Liver (tissue), 3 donors: ENCODE data around the gene TMTC2.

ENCODE experiments used
- CTCF ChIP-seq: fragments of 150-350 bp; IDR thresholded peaks from 2 replicates; pipeline ENCODE4 v1.5.1; 2017; ENCODE audit warnings: improper control_type of control experiment, low read depth, low read length; ENCODE audit not compliant: missing input control
- EGR1 ChIP-seq, 2 donors: IDR thresholded peaks; 2 replicates each; pipeline ENCODE4 v1.6.1; 2016 to 2018; ENCODE audit warnings: antibody characterized with exemption in 2 of 2, low read depth in 2 of 2
- RAD21 ChIP-seq, 2 donors: IDR thresholded peaks; 2 replicates each; pipeline ENCODE4 v1.6.1; 2016; ENCODE audit warnings: antibody characterized with exemption in 2 of 2, mild to moderate bottlenecking in 2 of 2
- REST ChIP-seq: IDR thresholded peaks from 2 replicates; pipeline ENCODE4 v1.6.1; 2016; ENCODE audit warnings: antibody characterized with exemption, mild to moderate bottlenecking
- TAF1 ChIP-seq: conservative IDR thresholded peaks from 2 replicates; pipeline ENCODE4 v1.6.1; 2016; ENCODE audit warnings: antibody characterized with exemption, mild to moderate bottlenecking
- YY1 ChIP-seq: IDR thresholded peaks from 2 replicates; pipeline ENCODE4 v1.6.1; 2016; ENCODE audit warnings: antibody characterized with exemption, mild to moderate bottlenecking
- donor health status: healthy.
- donor health status: healthy.

GRCh38 chr12:82788594-82788993 lies 101.9 kb downstream of the TMTC2 start:
- TF ChIP-seq CTCF = no peak
- no peak for TF ChIP-seq YY1
- TF ChIP-seq TAF1 = no peak
- TF ChIP-seq RAD21 (IDR thresholded peaks at IDR 0.05) = no peak
- TF ChIP-seq REST = no peak
- TF ChIP-seq EGR1 (IDR thresholded peaks at IDR 0.05; ENCODE audit: low read depth in 2 of 2) = no peak
